GM21786 (cell line): ENCODE measurements around the gene CCDC192.
"Not testable (repeated sequence)": the region's sequence is repeated elsewhere in the genome, so short reads cannot be mapped to it uniquely, and the experiment has no call there.

Source experiments
- ATAC-seq: cut with Tn5 transposase; IDR thresholded peaks from one replicate; pipeline ENCODE4 v1.9.1; 2021; ENCODE audit not compliant: unreplicated experiment

The CCDC192 gene

GRCh38 chr5:127702926-127703561, at the start of gene CCDC192:
Gene CCDC192 (plus strand): TSS chr5:127703391. CDS start chr5:127703446, 55 bp downstream.
- ATAC-seq = no peak

- no peak for ATAC-seq
Observed at GRCh38 chr5:127656825-127657224, 46.4 kb upstream of the CCDC192 start.

GRCh38 chr5:127660047-127660733, 43.0 kb upstream of the CCDC192 start:
- no peak for ATAC-seq

GRCh38 chr5:127664093-127664492, 39.1 kb upstream of the CCDC192 start:
- ATAC-seq = no peak

- no peak for ATAC-seq
Observed at GRCh38 chr5:127665641-127666040, 37.5 kb upstream of the CCDC192 start.

- ATAC-seq = no peak
Observed at GRCh38 chr5:127666043-127666716, 37.0 kb upstream of the CCDC192 start.

- no peak for ATAC-seq
Observed at GRCh38 chr5:127667926-127668325, 35.3 kb upstream of the CCDC192 start.

GRCh38 chr5:127671218-127671617, 32.0 kb upstream of the CCDC192 start:
- no peak for ATAC-seq

- ATAC-seq = no peak
Observed at GRCh38 chr5:127673117-127673800, 29.9 kb upstream of the CCDC192 start.

- ATAC-seq = not testable (repeated sequence)
Observed at GRCh38 chr5:127676951-127677350, 26.2 kb upstream of the CCDC192 start.

- not testable (repeated sequence) for ATAC-seq
Observed at GRCh38 chr5:127679691-127680330, 23.4 kb upstream of the CCDC192 start.

GRCh38 chr5:127680595-127680994, 22.6 kb upstream of the CCDC192 start:
- no peak for ATAC-seq

- ATAC-seq = no peak
Observed at GRCh38 chr5:127683008-127683407, 20.2 kb upstream of the CCDC192 start.

- ATAC-seq = no peak
Observed at GRCh38 chr5:127684726-127685467, 18.3 kb upstream of the CCDC192 start.

- no peak for ATAC-seq
Observed at GRCh38 chr5:127685662-127686061, 17.5 kb upstream of the CCDC192 start.

- no peak for ATAC-seq
Observed at GRCh38 chr5:127686424-127686823, 16.8 kb upstream of the CCDC192 start.

- ATAC-seq = no peak
Observed at GRCh38 chr5:127694518-127695171, 8.5 kb upstream of the CCDC192 start.

GRCh38 chr5:127695346-127695745, 7.8 kb upstream of the CCDC192 start:
- no peak for ATAC-seq

GRCh38 chr5:127696683-127697082, 6.5 kb upstream of the CCDC192 start:
- no peak for ATAC-seq
